A549 (cell line): ENCODE results near the gene ERCC6L. TPM values are rescaled to one million over a fixed set of nuclear protein-coding genes. Genes with fewer than 3 reads are reported as not detected.

Experiments
- ATAC-seq, 2 experiments: fragments of 200-7000 bp in 1 of 2; fragments of >200 bp in 1 of 2; cut with Nextera tagmentation in 1 of 2; cut with Tn5 transposase in 1 of 2; 3 replicates each; pipeline versions ENCODE4 v1.8.0 to v1.9.1; 2018 to 2020; ENCODE audit warnings: mild to moderate bottlenecking in 1 of 2, moderate library complexity in 1 of 2
- CTCF ChIA-PET: fragments of 300-600 bp; sonication (Branson Sonifier 250); formaldehyde crosslinking; extraction: SDS; loops from one replicate; lab custom pipeline; 2021; ENCODE audit warnings: antibody characterized with exemption, inconsistent platforms; lab: Yijun Ruan, JAX
- POLR2A ChIA-PET: fragments of 350-600 bp; formaldehyde crosslinking; extraction: SDS; loops from one replicate; lab custom pipeline; 2021; ENCODE audit warnings: antibody characterized with exemption, inconsistent platforms; lab: Yijun Ruan, JAX
- DNase-seq, 2 experiments: peaks; one replicate each; pipeline versions ENCODE4 v3.0.0 to v3.0.0-alpha.2; 2011 to 2016; ENCODE audit warnings: low read depth in 1 of 2, low spot score in 1 of 2
- FAIRE-seq: peaks from 2 replicates; lab custom pipeline; 2011; peaks lifted over from hg19 to GRCh38; lab: Jason Lieb, UNC
- H3K27ac ChIP-seq, 2 experiments: fragments of >200 bp; sonication (Bioruptor Twin); formaldehyde crosslinking; 3 replicates each; pipeline ENCODE4 v1.5.1; 2016 to 2017
- H3K4me1 ChIP-seq: fragments of >200 bp; sonication (Bioruptor Twin); formaldehyde crosslinking; 3 replicates; pipeline ENCODE4 v1.6.1; 2016
- H3K4me2 ChIP-seq: fragments of >200 bp; sonication (Bioruptor Twin); formaldehyde crosslinking; 3 replicates; pipeline ENCODE4 v1.6.1; 2016
- H3K4me3 ChIP-seq: fragments of >200 bp; sonication (Bioruptor Twin); formaldehyde crosslinking; 3 replicates; pipeline ENCODE4 v1.5.1; 2016
- H3K9me3 ChIP-seq: fragments of >200 bp; sonication (Bioruptor Twin); formaldehyde crosslinking; 3 replicates; pipeline ENCODE4 v1.6.1; 2016
- EP300 ChIP-seq, 2 experiments: fragments of >200 bp; sonication (Bioruptor Twin); formaldehyde crosslinking; IDR thresholded peaks; 2 replicates in 1 of 2; 3 replicates in 1 of 2; pipeline ENCODE4 v1.6.1; 2016 to 2017
- FOSB ChIP-seq: fragments of 250-450 bp; sonication (Bioruptor Pico); IDR thresholded peaks from 2 replicates; pipeline ENCODE4 v1.5.0; 2020; ENCODE audit warnings: mild to moderate bottlenecking, moderate library complexity
- HDAC2 ChIP-seq: fragments of 200-600 bp; sonication (generic); IDR thresholded peaks from 2 replicates; pipeline ENCODE4 v1.6.1; 2016
- HOXB13 ChIP-seq: fragments of 250-450 bp; sonication (Bioruptor Pico); IDR thresholded peaks from 2 replicates; pipeline ENCODE4 v1.5.0; 2020; ENCODE audit warnings: low read depth, mild to moderate bottlenecking, moderate library complexity
- KDM1A ChIP-seq: fragments of 200-600 bp; sonication (generic); IDR thresholded peaks from 2 replicates; pipeline ENCODE4 v1.6.1; 2016; ENCODE audit warnings: low read depth, mild to moderate bottlenecking
- PHF8 ChIP-seq: fragments of 200-600 bp; sonication (generic); IDR thresholded peaks from 2 replicates; pipeline ENCODE4 v1.6.1; 2016; ENCODE audit warnings: low read depth, mild to moderate bottlenecking, antibody characterized with exemption, moderate library complexity, borderline replicate concordance
- RCOR1 ChIP-seq: fragments of 150-350 bp; IDR thresholded peaks from 2 replicates; pipeline ENCODE4 v1.6.1; 2014; ENCODE audit warnings: antibody characterized with exemption, low read length, low read depth
- SREBF2 ChIP-seq: fragments of 450-650 bp; IDR thresholded peaks from 2 replicates; pipeline ENCODE4 v1.6.1; 2014; ENCODE audit warnings: mild to moderate bottlenecking, moderate library complexity
- ZFP36 ChIP-seq: fragments of 450-650 bp; IDR thresholded peaks from 2 replicates; pipeline ENCODE4 v1.6.1; 2014; ENCODE audit warnings: borderline replicate concordance; ENCODE audit not compliant: partially characterized antibody
- WGBS: methylation state at CpG from one replicate; pipeline ENCODE4 v1.1.6; 2017; ENCODE audit errors: missing lambda C conversion rate; 5-methylcytosine and 5-hydroxymethylcytosine counted together
- polyA plus RNA-seq, 4 experiments: library from polyadenylated mRNA; depleted of rRNA in 3 of 4; stranded (reverse); fragments of >200 nt; fragmentation: RNase III in 1 of 4; extraction: RNeasy Plus Mini Kit Qiagen cat#74134 plus additional on column Dnase treatment in 1 of 4; gene quantifications; 2 replicates in 3 of 4; 3 replicates in 1 of 4; pipeline ENCODE4 v1.2.3, GENCODE V29; 2011 to 2017
- small RNA-seq, 6 experiments: library from RNA; depleted of rRNA; stranded (forward); fragments of <200 nt; gene quantifications; one replicate each; pipeline ENCODE3, GENCODE V24; 2012
- TF ChIP-seq, protein P1 (sequence below): fragments of 250-450 bp; sonication (Bioruptor Pico); IDR thresholded peaks from 2 replicates; pipeline ENCODE4 v1.5.0; 2020; ENCODE audit warnings: low read depth, mild to moderate bottlenecking, moderate library complexity
- TF ChIP-seq, protein P2 (sequence below): fragments of 250-450 bp; sonication (Bioruptor Pico); IDR thresholded peaks from 2 replicates; pipeline ENCODE4 v1.5.0; 2021; ENCODE audit warnings: mild to moderate bottlenecking, moderate library complexity, borderline replicate concordance
- TF ChIP-seq, protein P3 (sequence below): IDR thresholded peaks from 2 replicates; pipeline ENCODE4 v1.6.1; 2012; ENCODE audit warnings: low read depth, borderline replicate concordance

The ERCC6L gene
- polyA plus RNA-seq, 2 of the 4 experiments (the other 2 are of a cell fraction) = 10.4 to 13.5 TPM

DNA sequence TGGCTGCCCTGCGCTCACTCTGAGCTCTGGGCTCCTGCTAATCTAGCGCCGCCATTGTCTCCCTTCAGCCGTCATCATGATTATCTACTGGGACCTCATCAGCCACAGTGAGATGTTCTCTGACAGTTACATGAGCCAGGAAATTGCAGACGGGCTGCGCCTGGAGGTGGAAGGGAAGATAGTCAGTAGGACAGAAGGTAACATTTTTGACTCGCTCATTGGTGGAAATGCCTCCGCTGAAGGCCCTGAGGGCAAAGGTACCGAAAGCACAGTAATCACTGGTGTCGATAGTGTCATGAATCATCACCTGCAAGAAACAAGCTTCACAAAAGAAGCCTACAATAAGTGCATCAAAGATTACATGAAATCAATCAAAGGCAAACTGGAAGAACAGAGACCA is 79.1 kb downstream of the ERCC6L start:
- Histone ChIP-seq H3K4me2 (no peak overlapping the region), H3K4me3 (no peak overlapping the region), H3K9me3 (0 out of 3 replicates have a peak, but pooled peaks cover 9% of the 10 kb centered on the region), H3K27ac (no peak overlapping the region), H3K4me1 (no peaks in the 10 kb centered on the region)
- ATAC-seq = no peak
- 66% methylated on average over 10 of the region's 10 CpGs for WGBS
- peak; percentile 70 for FAIRE-seq
- DNase-seq = no peak
- TF ChIP-seq, protein P1, sequence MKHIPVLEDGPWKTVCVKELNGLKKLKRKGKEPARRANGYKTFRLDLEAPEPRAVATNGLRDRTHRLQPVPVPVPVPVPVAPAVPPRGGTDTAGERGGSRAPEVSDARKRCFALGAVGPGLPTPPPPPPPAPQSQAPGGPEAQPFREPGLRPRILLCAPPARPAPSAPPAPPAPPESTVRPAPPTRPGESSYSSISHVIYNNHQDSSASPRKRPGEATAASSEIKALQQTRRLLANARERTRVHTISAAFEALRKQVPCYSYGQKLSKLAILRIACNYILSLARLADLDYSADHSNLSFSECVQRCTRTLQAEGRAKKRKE (CRISPR knock-in tag) = no peak
- TF ChIP-seq PHF8 = no peak
- TF ChIP-seq KDM1A = no peak
- no peak for TF ChIP-seq HDAC2
- POLR2A ChIA-PET = no interaction called here
- CTCF ChIA-PET = no interaction called here

GRCh38 chrX:72158773-72159172 is 80.1 kb downstream of the ERCC6L start:
- Histone ChIP-seq H3K4me1 (no peaks in the 10 kb centered on the region), H3K4me3 (no peak overlapping the region), H3K27ac (no peak overlapping the region), H3K9me3 (0 out of 3 replicates have a peak, but pooled peaks cover 9% of the 10 kb centered on the region), H3K4me2 (no peak overlapping the region)
- POLR2A ChIA-PET = no interaction called here
- WGBS = 33% methylated on average over 3 of the region's 3 CpGs
- CTCF ChIA-PET = no interaction called here
- DNase-seq (no peak), ATAC-seq (no peak), FAIRE-seq (no peak)
- TF ChIP-seq, protein P2, sequence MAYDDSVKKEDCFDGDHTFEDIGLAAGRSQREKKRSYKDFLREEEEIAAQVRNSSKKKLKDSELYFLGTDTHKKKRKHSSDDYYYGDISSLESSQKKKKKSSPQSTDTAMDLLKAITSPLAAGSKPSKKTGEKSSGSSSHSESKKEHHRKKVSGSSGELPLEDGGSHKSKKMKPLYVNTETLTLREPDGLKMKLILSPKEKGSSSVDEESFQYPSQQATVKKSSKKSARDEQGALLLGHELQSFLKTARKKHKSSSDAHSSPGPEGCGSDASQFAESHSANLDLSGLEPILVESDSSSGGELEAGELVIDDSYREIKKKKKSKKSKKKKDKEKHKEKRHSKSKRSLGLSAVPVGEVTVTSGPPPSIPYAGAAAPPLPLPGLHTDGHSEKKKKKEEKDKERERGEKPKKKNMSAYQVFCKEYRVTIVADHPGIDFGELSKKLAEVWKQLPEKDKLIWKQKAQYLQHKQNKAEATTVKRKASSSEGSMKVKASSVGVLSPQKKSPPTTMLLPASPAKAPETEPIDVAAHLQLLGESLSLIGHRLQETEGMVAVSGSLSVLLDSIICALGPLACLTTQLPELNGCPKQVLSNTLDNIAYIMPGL (CRISPR knock-in tag) = no peak
- TF ChIP-seq, protein P3, sequence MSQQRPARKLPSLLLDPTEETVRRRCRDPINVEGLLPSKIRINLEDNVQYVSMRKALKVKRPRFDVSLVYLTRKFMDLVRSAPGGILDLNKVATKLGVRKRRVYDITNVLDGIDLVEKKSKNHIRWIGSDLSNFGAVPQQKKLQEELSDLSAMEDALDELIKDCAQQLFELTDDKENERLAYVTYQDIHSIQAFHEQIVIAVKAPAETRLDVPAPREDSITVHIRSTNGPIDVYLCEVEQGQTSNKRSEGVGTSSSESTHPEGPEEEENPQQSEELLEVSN = no peak
- TF ChIP-seq SREBF2 = no peak
- no peak for TF ChIP-seq RCOR1
- TF ChIP-seq ZFP36 = peak; percentile 70
- no peak for TF ChIP-seq HOXB13 (CRISPR knock-in tag)
- no peak for TF ChIP-seq EP300 (IDR thresholded peaks at IDR 0.05)
- TF ChIP-seq FOSB (CRISPR knock-in tag) = no peak

Small RNA genes lying within 50 kb of the gene (small RNA-seq; reads per million reads assigned to genes)
- 0 reads per million in 6 experiments for gene RF00019

Other genes with a start within 250 kb of the ERCC6L start
- gene RTL5, start 107.1 kb downstream of the ERCC6L start, polyA plus RNA-seq (2011; rRNA removed) = 1.2 and 2.2 TPM in 2 replicates
- 2.9 to 3.3 TPM (median 3.2 TPM) in 3 replicates for gene RTL5, start 107.1 kb downstream of the ERCC6L start, polyA plus RNA-seq (2017; fragmentation: RNase III; extraction: RNeasy Plus Mini Kit Qiagen cat#74134 plus additional on column Dnase treatment)
- 24.0 and 43.4 TPM in 2 replicates for gene PIN4, start 57.3 kb downstream of the ERCC6L start, polyA plus RNA-seq (2011; rRNA removed)
- 105 to 111 TPM (median 109 TPM) in 3 replicates for gene PIN4, start 57.3 kb downstream of the ERCC6L start, polyA plus RNA-seq (2017; fragmentation: RNase III; extraction: RNeasy Plus Mini Kit Qiagen cat#74134 plus additional on column Dnase treatment)
- gene RPS4X, start 38.2 kb upstream of the ERCC6L start, polyA plus RNA-seq (2011; rRNA removed) = 1,768 and 2,104 TPM in 2 replicates
- 1,795 to 1,877 TPM (median 1,866 TPM) in 3 replicates for gene RPS4X, start 38.2 kb upstream of the ERCC6L start, polyA plus RNA-seq (2017; fragmentation: RNase III; extraction: RNeasy Plus Mini Kit Qiagen cat#74134 plus additional on column Dnase treatment)
- 0.43 and 0.61 TPM in 2 replicates for gene CITED1, start 66.9 kb upstream of the ERCC6L start, polyA plus RNA-seq (2011; rRNA removed)
- gene CITED1, start 66.9 kb upstream of the ERCC6L start, polyA plus RNA-seq (2017; fragmentation: RNase III; extraction: RNeasy Plus Mini Kit Qiagen cat#74134 plus additional on column Dnase treatment) = 0.26 to 0.43 TPM (median 0.30 TPM) in 3 replicates